Measurements from ENCODE around the gene ARMC12.

GRCh38 chr6:35718911-35719381 lies 17.9 kb upstream of the ARMC12 start:
- TF ChIP-seq CTCF (IDR thresholded peaks at IDR 0.05; ENCODE audit: insufficient read depth, low read length) = no peak
- no peak for TF ChIP-seq REST (IDR thresholded peaks at IDR 0.05; ENCODE audit: insufficient replicate concordance, low read depth)
